Hematopoietic multipotent progenitor cell treated with erythropoietin and hydrocortisone succinate and interleukin-3 and kit ligand, for 6 days (in vitro differentiated cells): ENCODE measurements around the gene PLXNA2.
A peak's percentile ranks its signal among the peaks of the same experiment; 100 is the strongest.

Experiments used
- DNase-seq: peaks from one replicate; pipeline ENCODE4 v3.0.0-alpha.2; 2015

Gene PLXNA2

DNA sequence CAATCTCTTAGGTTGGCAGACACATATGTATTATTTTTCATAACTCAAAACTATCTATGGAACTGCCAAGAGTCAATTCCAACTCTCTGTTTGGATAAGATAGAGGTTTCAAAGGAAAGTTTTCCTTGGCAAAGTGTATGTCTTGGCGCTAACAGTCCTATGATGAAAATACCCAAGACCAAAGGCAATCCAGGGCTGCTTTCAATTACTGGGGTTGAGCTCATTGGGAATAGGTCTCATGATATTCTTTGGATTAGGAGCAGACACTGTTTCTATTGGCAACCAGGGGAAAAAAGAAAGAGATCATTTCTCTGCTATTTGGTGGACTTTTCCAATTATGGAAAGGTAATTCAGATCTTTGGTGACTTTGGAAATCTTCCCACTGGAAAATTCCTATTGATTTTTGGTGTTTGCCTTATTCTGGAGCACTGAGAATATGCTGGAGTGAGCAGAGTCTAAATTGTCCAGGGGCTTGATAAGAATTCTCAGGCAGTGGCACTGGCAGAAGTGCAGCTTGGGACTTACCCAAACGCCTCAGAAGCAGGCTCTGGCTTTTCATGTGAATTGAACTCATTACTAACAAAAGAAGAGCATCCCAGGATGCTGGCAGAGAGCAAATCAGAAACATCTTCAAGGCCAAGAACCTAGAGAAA is 20.4 kb upstream of the PLXNA2 start:
- no peak for DNase-seq

DNA sequence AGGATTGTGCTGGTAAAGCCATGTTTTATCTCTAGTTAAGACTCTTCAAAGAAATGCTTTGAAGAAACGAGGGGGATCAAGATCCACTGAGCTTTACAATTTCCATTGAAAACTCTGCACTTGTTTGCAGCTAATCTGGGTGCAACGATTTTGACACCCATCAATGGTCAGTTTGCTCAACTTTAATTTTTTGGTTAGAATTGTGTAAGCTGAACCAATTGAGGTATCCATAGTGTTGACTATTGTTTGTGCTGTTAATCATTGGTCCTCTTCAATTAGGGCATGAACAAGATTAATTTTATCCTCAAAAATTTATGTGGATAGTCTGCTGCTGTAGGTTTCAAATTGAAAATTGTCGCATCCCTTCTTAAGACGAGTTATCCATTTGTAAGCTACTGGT is 17.7 kb upstream of the PLXNA2 start:
- no peak for DNase-seq

DNA sequence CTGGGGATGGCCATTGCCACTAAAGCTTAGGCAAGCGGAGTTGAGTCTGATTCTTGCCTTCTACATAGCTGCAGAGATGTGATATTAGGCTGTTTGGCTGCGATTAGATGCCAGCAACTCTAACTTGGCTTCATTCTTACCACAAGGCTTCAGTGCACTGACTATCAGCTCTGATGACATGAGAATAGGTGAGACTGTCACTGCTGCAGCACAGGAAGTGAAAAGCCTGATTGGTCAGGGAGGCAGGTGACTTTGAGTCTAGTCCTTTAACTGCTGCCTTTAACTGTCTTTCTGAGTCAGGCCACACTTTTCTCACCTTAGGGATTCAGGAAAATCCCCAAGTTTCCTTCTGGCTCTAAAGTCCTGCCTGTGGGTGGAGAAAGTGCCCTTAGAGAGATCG is 14.1 kb upstream of the PLXNA2 start:
- DNase-seq, result no peak

DNA sequence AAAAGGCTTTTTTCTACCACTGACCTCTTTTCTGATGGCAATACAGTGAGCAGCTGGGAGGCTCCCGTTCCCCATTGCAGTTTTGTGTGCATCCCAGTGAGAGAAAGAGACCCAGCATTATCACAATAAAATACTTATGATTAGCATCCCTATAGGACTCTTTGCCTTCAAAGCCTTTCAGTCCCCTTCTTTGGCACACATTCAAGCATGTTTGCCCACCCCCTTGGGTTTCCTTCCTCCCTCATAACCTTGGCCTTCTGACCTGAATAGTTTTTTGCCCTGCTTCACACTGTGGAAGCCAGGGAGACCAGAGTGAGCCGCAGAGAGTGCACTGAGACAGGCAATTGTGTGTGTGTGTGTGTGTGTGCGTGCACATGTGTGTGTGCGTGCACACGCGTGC is 13.2 kb upstream of the PLXNA2 start:
- DNase-seq, result no peak

DNA sequence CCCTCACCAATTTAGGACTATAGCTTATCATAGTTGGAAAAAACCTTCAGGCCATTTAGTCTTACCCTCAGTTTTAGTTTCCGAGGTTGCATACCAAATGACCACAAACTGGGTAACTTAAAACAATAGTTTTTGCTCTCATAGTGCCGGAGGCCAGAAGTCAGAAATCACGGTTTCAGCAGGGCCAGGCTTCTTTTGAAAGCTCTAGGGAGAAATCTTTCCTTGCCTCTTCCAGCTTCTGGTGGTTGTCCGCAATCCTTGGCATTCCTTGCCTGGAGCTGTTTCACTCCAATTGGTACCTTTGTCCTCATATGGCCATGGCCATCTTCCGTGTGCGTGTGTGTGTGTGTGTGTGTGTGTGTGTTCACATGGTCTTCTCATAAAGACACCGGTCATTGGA is 12.4 kb upstream of the PLXNA2 start:
- no peak for DNase-seq

DNA sequence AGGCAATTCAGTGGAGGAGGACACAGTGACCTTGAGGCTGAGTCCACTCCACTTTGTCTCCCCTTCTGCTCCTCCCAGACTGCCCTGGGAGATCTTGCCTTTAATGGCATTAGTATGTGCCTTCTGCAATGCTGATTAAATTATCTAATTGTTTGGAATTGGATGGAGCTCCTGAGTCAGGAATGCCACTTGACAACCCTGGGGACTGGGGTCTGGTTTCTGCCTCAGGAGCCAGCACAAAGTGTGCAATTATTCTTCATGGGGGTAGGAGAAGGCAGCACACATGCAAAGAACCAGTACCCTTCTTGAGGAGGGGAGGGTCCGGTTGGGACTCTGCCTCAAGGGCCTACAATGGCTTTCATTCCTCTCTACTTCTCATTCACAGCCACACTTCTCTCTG is 11.9 kb upstream of the PLXNA2 start:
- DNase-seq, result no peak

DNA sequence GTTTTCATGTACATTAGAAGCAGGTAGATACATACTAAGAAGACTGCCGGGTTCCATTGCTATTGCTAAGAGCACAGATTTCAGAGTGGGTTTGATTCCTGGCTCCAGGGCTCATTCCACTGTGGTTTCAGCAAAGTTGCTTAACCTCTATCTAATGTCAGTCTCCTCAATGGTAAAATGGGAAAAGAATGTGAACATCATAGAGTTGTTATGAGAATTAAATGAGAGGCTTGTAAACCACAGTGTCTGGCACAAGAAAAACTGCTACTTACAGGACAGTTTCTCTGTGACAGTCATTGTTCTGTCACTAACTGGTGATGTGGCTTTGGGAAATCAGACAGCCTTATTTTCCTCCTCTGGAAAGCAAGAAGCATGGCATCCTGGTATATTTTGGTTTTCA is 10.7 kb upstream of the PLXNA2 start:
- no peak for DNase-seq

DNA sequence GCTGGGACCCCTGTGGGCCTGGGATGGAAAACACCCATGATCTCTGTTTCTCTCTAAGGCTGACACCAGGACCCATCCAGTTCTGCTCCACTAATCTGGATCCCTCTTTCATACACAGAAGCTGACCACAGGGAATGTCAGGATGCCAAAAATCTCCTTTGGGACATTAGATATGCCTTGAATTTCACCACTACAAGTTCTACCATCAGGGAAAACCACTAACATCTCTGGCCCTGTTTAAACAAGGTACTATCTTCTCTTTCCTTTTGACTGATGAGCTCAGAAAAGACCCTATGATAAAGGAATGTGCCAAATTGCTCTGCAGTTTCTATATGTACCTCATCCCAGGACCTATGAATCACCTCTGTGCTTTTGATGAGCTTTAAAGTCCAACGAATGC is 10.2 kb upstream of the PLXNA2 start:
- no peak for DNase-seq

DNA sequence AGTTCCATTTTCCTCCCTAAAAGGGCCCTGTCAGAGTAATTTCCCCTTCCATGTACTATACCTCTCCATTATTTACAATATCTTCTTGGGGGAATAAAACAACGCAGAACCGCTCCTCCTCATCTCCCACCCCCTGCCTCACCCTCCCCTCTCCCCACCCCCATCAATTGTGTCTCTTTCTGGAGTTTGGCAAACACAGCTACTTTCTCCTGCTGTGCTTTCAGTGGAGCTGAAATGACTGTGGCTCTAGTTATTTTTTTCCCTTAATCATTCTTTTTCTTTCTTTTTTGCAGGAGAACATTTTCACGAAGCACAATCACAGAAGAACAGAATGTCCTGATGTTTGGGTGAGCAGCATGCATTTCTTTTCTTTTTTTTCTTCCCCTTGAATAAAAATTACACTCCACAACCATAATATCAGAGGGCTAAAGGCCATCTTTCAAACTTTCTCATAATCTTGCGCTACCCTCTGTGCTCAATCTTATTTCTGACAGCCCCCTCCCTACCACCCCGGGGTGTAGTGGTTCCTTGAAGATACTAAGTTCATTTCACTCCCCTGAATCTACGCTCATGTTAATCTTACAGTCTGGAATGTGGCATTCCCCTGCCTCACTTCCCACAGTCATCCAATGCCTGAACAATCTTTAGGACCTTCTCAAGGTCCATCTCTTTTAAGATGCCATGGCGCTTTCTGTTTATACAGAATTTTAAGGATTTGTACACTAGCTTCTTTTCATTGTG is 8.8 kb upstream of the PLXNA2 start:
- DNase-seq, result no peak

DNA sequence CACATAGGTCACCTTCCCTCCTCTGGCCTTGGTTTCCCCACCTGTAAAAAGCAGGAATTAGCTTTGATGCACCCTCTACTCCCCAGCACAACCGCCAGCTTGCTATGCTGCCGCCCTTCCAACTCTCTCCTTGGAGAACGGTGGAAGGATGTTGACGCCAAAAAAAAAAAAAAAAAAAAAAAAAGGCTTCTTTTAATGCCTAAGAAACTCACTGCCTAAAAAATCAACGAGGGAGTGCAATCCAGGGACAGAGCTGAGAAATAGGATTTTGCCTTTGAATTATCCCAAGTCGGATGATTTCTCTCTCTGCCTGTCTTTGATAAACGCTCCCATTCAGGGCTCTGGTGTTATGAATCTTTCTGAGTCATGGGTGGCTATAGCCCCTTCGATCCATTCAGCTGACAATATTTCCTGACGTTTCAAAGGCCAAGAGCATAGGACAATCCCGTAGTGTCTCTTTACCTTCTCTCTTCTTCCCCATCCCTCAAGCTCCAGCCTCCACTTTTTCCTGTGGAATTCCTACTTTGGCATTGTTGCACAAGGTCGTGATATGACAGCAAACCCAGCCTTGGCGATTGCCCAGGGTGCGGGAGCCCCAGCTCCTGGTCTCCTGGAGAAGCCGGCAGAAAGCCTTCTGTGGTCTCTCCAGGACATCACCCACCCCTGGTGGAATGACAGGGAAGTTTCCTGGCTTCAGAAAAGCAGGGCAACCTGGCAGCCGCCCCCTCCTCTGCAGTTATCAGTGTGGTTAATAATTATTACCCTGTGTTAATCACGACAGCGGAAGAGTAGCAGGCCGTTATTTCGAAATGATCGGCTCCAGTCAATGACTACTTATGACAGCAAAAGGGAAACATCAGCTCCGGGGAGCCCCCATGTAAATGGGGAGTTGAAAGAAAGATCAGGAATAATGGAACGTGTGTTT is 8.0 kb upstream of the PLXNA2 start:
- DNase-seq, result no peak

DNA sequence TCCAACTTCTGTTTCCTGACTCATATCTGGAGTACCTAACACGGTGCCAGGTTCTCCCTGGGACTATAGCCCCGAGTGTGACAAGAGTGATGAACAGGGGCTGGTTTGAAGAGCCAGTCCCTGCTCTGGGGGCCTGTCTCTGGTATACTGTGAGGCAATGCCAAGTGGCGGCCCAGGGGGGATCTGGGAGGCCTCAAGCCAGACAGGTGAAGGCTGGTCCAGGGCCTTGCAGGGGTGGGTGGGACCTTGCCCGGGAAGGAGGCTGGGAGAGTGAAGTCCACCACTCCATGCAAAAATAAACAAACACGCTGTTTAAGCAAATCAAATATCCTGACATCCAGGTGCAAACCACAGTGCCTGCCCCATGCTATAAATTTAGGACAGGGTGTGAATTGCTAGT is 6.8 kb upstream of the PLXNA2 start:
- DNase-seq, result no peak

DNA sequence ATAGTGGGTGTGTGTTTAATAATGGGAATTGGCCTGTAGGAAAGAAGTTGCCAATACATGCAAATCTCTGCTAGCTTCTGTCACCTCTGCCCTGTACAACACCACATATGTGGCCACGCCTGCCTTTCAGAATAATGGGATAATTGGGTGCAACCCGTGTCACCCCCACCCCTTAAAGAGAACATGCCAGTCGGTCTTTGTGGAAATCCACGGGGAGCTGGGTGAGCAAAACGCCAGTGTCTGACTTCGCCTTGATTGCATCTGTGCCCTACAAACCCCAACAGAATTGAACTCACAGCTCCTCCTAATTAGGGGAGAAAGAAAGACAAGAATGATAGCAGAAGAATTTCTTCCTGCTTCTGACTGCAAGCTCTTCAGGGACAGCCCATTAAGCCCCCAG is 6.4 kb upstream of the PLXNA2 start:
- DNase-seq, result no peak

DNA sequence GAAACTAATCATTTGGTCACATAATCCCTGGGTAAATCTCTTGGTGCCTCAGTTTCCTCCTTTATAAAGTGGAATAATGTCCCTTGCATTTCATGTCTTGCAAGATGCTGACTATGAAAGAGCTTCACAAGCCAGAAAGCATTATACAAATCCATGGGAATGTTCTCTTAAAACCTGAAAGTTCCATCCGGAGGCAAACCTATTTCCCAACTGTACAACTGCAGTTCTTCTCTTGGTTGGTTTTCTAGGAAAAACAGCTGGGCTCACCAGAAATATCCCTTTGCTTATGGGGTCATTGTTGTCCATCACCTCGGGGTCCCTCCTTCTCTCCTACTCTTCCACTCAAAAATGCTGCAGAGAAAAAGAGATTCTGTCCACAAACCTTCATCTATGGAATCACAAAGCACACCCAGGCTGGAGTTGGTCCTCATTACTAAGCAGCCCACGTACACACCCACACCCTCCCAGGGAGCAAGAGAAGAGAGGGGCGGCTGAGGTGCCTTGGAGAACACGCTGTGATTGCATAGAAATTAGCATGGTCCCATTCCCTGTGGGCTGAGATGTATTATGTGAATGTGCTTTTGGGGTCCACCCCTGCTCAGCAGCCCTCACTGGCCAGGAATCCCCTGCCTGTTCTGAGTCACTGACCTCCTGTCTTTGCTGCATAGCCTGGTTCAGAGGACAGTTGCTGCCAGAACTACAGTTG is 5.0 kb upstream of the PLXNA2 start:
- no peak for DNase-seq

DNA sequence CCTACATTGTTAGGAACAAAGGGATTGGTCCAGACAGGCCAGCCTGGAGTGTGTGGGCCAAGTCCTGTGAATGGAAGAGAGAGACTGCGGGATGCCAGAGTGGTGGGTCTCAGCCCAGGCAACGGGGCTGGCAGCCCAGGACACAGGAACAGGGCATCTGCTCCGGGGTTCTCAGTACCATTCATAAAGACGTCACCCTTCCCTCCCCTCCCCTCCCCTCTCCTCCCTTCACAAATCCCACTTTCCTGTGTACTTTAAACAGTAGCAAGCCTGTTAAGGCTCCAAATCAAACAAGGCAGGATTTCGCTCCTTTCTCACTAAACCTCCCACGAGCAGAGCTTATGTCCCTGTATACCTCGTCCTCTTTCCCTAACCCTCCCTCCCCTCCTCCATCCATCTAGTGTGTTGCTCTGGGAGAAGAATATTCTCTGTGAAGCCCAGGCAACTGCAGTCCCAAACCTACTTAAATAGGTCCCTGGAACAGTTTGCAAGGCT is 4.2 kb upstream of the PLXNA2 start:
- DNase-seq, result no peak

DNA sequence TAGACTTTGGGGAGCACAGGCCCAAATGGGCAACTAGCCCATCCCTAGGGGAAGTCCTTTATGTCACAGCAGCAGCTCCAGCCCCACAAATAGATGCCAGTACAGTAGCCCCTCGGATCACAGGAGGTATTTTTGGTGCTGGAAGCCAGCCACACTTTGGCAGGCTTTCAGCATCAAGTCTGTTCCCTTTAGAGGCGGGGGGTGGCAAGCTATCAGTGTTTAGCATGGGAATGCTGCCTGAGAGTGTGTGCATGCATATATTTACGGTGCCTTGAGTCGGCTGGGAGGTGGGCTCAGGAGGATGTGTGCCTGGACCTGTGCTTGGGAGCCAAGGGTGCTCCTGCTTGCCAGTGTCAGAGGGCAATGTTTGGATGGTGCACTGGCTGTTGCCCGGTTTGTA is 3.5 kb upstream of the PLXNA2 start:
- no peak for DNase-seq

DNA sequence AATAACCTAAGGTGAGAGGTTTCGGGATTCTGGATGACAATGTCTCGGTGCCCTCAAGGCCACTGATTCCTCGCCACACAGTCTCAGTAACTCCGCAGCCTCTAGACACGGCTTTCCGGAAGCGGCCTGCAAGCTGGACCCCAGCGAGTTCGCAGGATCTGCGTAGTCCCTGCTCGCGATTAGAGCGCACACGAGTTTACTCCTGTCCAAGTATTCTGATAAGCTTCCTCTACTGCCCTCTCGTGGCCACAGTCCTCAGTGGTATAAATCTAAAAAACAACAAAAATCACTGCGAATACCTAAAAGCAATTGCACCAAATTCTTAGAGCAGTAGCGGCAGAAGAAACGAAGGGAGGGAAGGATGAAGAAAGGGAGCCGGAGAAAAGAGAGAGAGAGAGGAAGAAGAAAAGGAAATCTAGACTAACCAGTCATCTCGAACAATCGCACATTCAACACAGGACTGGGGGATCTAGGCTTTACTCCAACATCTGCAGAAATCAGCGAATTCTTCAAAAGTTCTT is 1.1 kb upstream of the PLXNA2 start:
- DNase-seq, result peak; percentile 97

DNA sequence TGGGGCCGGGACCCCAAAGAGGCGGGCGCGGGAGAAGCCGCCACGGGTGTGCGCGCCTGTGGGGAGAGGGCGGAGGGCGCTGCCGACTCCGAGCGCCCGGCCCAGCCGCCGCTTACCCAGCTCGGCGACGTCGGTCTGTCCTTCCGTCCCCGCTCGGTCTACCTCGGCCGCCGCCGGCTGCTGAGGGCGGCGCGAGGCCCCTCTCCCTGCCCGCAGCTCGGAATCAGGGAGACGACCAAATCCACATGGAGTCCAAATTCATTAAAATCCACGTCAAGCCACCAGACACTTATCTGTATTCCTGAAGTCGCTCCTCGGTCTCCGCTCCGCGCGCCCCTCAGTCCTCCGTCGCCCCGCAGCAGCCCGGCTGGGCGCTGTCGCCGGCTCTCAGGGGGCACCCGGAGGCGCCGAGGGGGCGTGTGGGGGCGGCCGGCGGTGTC is 637 bp downstream of the PLXNA2 start:
- peak; percentile 51 for DNase-seq

DNA sequence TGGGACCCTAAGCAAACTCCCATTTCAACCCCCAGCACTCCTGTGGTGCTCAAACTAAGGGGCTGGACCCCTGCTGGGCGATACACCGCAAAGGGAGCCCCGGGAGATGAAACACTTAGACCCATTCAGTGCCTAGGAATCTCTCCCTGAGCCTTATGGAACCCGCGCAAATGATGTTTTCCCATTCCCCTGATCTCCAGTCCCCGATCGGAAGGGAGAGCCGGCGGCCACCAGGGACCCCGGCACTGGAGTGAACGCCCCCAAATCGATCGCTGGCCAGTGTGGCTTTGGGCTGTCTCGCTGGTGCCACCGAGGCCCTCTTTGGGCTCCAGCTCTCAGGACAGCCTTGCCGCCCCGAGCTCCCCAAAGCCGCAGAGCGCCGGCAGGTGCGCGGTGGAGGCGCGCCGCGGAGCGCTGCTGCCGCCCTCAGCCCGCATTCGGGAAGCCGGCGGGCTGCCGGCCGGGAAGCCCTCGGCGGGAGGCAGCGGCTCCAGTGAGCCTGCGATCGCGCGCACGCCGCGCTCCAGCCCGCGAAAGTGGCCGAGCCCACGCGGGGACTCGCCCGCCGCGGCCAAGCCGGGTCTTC is 1.1 kb downstream of the PLXNA2 start:
- DNase-seq, result peak; percentile 37

DNA sequence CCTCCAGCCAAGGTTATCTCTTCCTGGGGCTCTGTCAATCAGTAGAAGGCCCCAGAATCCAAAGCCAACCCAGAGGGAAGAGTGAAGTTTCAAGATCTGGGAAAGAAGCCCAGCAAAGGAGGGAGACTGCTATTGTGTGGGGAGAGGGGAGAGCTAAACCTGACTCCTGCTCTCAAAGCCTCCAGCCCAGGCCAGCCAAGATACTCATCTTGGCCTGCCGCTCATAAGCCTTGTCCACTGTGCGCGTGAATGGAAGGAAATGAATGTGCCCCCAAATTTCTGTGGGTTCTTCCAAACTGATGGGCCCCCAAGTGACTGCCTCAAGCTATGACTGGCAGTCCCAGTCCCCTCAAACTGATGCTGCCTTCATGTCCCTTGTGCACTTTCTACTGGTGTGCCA is 2.0 kb downstream of the PLXNA2 start:
- no peak for DNase-seq

DNA sequence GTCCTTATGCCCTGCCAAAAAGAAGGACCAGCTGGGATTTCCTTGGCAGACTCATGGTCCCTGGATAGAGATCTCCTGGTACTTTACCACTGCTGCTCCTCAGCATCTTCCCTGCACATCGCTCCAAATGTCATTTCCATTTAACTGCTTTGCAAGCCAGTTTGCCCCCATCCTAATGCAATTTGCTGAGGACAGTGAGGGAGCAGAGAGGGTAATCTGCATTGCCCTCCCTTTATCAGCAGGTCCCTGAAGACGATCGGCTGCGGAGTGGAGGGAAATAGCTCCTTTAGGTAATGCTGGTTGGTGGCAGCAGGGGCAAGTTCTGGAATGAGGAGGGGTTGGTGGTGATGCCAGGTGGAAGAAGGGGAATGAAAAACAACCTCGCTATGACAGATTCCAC is 2.7 kb downstream of the PLXNA2 start:
- no peak for DNase-seq

DNA sequence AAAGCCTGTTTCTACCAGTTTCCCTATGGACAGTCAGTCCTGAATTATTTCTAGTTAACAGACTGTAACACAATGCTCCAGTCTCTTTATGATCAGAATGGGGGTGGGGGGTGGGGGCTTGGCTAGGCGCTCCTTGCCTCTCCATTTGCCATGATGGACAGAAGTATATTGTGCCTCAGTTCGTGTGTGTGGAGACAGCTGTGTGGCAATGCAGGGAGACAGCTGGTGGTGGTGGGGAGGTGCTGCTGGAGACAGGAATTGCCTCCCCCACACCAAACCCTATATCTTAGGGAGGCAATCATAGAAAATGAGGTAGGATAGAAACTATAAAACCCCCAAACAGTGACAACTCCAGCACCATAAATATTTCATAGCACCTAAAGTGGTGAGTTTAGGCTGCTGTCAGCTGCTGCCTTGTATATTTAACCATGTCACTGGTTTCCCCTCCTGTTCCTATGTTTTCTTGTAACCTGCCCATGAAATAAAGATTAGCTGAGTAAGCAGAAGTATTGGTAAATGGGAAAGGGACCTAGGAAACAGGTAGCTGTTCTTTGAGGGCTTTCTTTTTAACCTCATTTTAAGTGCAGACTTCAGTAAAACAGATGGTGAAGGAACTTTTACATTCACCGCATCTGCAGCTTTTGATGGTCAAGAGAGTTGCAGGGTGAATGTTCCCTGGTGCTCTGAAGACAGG is 3.4 kb downstream of the PLXNA2 start:
- no peak for DNase-seq
